KOPT-K1 (cell line): ENCODE measurements around the gene TMEM132E.

Experiments
- H3K27ac ChIP-seq: fragments of 200-600 bp; sonication (generic); 2 replicates; pipeline ENCODE4 v1.5.1; 2016; ENCODE audit warnings: antibody characterized with exemption, mild to moderate bottlenecking, low read depth, low read length; ENCODE audit not compliant: poor library complexity, severe bottlenecking
- H3K36me3 ChIP-seq: fragments of 200-600 bp; sonication (generic); 2 replicates; pipeline ENCODE4 v1.5.1; 2017; ENCODE audit warnings: antibody characterized with exemption, mild to moderate bottlenecking, low read length, moderate library complexity; ENCODE audit not compliant: insufficient read depth
- H3K9me3 ChIP-seq: fragments of 200-600 bp; sonication (generic); 2 replicates; pipeline ENCODE4 v1.5.1; 2017; ENCODE audit warnings: antibody characterized with exemption, low read length, mild to moderate bottlenecking; ENCODE audit not compliant: insufficient read depth, poor library complexity, severe bottlenecking

Gene TMEM132E

GRCh38 chr17:34607917-34608316 is 28.5 kb downstream of the TMEM132E start:
- Histone ChIP-seq H3K27ac (no peak overlapping the region), H3K36me3 (no peaks in the 10 kb centered on the region), H3K9me3 (no peaks in the 10 kb centered on the region)

GRCh38 chr17:34609210-34609609 is 29.8 kb downstream of the TMEM132E start:
- Histone ChIP-seq H3K27ac (no peak overlapping the region), H3K9me3 (no peaks in the 10 kb centered on the region), H3K36me3 (no peaks in the 10 kb centered on the region)

GRCh38 chr17:34610039-34610438 is 30.7 kb downstream of the TMEM132E start:
- Histone ChIP-seq H3K9me3 (no peaks in the 10 kb centered on the region), H3K27ac (no peak overlapping the region), H3K36me3 (no peaks in the 10 kb centered on the region)

DNA sequence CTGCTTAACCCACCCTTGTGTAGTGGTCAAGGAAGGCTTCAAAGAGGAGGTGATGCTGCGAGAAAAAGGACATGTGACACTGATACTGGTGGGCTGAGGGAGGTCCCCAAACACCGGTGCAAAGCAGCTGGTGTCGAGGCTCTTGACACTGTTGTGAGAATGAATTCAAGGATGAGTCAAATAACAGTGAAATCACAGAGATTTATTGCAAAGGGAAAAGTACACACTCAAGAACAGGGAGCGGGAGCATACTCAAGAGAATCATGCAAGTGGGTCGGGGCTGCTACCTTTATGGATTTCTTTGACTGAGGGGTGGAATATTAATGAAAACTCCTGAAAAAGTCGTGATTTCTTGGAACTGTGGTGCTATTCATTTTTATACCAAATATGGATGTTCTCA is 31.1 kb downstream of the TMEM132E start:
- H3K9me3 ChIP-seq: no peaks in the 10 kb centered on the region

DNA sequence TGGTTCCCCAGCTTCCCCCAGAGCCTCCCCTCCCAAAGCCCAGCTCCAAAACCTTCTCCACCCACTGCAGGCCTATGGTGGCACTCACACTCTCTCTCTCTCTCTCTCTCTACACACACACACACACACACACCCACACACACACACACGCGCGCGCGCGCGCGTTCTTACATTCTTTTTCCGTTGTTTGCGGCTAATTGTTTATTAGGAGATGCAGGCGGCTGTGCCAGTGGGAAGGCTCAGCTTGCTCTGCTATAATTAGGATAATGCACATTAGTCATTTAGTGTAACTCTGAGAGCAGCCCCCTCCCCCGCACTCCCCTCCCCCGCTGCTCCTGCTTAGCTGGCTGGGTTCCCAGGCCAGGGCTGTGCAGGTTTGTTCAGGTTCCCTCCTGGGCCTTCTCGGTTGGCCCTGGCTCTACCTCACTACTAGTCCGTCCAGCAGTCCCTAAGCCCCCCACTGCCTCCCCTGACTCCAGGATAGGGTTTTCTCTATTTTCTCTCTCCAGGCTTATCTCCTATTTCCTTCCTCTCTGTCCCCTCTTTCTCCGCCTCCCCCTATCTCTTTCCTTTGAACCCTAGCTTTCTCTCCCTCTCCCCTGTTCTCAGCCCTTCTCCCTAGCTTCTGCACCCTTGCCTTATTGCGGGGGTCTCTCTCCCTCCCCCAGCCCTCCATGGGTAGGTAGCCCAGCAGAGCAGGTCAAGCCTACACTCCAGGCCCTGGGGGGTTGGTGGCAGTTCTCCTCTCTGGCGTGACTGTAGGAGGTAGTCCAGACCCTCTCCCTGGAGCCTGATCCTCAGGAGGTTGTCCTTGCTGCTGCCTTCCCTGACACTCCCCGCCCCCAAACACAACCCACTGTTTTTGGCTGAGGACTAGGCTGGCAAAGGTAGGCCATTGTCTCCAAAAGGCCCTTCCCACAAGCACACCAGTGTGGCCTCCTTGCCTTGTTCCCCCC is 34.0 kb downstream of the TMEM132E start:
- H3K27ac ChIP-seq: no peak overlapping the region
- H3K9me3 ChIP-seq: no peaks in the 10 kb centered on the region
- H3K36me3 ChIP-seq: no peaks in the 10 kb centered on the region

More for the DNA sequence above, 31.1 kb downstream of the TMEM132E start:
- H3K36me3 ChIP-seq: no peaks in the 10 kb centered on the region
- no peak overlapping the region for H3K27ac ChIP-seq

DNA sequence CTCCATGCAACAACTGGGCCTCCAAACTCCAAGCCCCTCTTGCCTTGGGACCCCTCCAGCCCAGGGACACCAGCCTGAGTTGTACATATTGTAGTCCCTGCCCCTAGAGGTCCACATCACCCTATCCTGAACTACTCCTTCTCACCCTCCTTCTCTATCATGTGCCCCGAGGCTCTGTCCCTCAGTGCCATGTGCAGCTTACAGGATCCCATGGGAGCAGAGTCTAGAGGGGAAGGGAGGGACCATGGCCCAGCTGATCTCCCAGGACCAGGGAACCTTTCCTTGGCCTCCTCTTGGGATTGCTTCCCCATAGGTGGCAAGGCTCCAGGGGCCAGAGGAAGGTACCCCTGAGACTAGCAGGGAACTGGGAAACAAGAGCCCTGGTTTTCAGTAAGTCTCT is 35.3 kb downstream of the TMEM132E start:
- no peaks in the 10 kb centered on the region for H3K36me3 ChIP-seq
- no peaks in the 10 kb centered on the region for H3K9me3 ChIP-seq
- no peak overlapping the region for H3K27ac ChIP-seq

DNA sequence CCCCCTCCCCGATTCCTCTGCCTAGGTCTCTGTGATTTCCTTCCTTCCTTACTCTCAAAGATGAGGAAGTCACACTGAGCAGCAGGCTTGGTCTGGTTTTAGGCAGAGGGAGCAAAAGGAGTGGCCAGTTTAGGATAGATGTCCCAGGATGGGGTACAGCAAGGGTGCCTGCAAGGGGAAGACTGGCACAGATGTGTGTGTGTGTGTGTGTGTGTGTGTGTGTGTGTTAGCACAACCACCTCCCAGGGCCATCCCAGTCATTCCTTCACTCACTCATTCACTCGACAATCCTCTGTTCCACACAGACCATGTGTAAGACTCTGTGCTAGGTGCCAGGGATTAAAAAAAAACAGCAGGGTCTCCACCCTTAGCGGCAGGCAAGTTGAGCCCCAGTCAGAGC is 35.9 kb downstream of the TMEM132E start:
- Histone ChIP-seq H3K36me3 (no peaks in the 10 kb centered on the region), H3K27ac (no peak overlapping the region), H3K9me3 (no peaks in the 10 kb centered on the region)

- H3K36me3 ChIP-seq: no peaks in the 10 kb centered on the region
- no peaks in the 10 kb centered on the region for H3K9me3 ChIP-seq
- H3K27ac ChIP-seq: no peak overlapping the region
Observed at GRCh38 chr17:34616148-34616547, 36.8 kb downstream of the TMEM132E start.

- H3K9me3 ChIP-seq: no peaks in the 10 kb centered on the region
- H3K36me3 ChIP-seq: no peaks in the 10 kb centered on the region
- H3K27ac ChIP-seq: no peak overlapping the region
Observed at GRCh38 chr17:34617398-34617797, 38.0 kb downstream of the TMEM132E start.

DNA sequence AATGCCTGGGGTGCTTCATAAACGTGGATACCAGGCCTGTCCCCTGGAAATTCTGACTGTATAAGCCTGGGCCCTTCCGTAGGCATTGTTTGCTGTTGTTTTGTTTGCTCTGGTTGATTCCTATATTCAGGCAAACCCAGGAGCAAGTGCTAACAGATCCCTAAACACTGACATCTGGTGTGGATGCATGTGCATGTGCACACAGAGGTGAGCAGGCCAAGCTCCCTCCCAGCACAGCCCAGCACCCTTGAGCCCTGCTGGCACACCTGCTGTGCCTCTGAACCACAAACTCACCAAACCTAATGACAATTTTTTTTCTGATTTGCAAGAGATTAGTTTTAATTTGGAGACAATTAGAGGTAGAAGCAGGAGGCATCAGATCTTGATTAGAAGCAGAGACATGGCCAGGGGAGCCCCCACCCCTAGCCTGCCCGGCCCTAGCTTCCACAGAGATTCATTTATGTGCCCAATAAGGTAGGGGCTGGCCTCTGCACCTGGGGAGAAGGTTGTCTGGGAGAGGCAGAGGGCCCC is 40.4 kb downstream of the TMEM132E start:
- H3K36me3 ChIP-seq: no peaks in the 10 kb centered on the region
- H3K9me3 ChIP-seq: no peaks in the 10 kb centered on the region
- no peak overlapping the region for H3K27ac ChIP-seq

DNA sequence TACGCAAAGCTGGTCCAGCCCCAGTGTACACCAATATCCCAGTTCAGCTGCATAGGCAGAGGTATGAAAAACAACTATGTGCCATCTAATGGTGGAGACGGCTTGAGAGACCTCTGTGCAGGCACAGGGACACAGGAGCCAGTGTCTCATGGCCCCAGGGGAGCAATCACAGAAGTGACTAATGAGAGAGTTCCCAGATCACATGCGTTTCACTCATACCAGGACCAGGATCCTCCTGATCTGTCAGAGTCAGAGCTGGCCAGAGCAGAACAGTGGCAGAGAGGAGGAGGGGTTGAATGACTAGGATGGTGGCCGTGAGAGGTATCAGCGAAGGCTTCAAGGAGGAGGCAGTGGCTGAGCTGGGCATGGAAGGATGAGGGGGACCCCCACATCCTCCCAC is 41.1 kb downstream of the TMEM132E start:
- Histone ChIP-seq H3K27ac (no peak overlapping the region), H3K36me3 (no peaks in the 10 kb centered on the region), H3K9me3 (no peaks in the 10 kb centered on the region)

DNA sequence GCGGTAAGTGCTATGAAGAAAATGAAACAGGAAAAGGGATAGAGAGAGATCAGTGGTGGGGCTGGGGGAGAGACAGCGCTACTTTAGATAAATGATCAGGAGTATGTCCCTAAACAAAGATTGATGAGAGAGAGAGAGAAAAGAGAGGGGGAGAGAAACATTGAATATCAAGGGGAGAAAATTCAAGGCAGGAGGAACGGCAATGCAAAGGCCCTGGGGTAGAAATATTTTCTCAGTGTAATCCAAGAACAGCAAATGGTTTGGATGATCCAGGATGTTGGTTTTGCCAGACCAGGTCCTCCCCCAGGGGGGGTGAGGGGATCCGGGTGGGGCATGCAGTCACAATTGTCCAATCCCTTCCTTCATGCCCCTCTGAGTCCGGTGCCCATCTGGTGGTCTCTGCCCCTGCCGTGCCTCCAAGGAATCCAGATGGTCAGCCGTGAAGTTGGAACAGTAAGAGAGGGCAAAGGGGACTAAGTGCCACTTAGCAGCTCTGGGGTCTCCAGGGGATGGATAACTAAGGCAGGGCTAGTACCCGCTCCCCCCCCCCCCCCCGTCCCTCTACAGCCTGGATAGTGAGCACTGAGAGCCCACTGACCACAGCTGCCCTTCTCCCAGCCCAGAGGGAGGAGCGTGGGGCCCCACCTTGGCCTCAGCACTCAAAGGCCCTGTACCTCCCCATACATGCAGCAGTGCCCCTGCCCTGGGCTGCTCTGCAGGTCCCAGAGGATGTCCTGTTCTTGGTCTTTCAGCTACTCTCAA is 43.7 kb downstream of the TMEM132E start:
- Histone ChIP-seq H3K36me3 (no peaks in the 10 kb centered on the region), H3K9me3 (no peaks in the 10 kb centered on the region), H3K27ac (no peak overlapping the region)

DNA sequence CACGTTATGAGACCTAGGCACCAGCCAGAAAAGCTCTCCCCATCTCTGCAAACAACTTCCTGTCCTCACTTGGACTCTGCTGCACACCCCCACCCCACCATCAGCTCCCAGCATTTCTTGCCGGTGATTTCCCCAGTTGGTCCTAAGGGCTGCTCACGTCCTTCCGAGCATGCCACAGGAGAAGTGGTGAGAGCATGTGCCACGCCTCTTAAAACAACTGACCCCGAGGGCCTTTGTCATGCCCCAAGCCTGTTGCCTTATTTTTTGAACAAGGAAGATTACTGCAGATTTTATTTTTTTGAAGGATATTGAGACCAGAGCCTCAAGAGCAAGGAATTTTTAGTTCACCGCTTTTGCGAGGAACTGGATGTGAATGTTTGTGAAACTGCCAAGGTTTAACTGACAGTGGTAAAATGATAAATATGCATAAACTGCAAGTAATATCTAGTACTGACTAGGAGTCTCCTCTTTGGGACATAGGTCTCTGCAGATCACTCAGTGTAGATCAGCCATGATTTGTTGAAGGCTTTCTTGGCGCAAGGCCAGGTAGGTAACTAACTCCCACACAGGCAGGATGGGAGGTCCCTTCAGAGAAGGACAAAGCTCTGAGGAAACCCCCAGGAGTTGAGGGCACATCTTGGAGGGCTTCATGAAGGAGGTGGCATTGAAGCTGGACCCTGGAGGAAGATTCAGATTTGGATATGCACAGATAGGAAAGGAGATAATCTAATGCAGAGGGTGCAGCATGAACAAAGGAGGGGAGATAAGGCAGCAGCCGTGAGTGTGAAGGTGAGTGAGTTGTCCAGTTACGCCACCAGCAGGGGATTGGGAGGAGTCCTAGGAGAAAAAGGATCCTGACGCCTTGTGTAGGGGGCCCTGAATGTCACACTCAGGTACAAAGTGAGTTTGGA is 44.7 kb downstream of the TMEM132E start:
- H3K27ac ChIP-seq: no peak overlapping the region
- no peaks in the 10 kb centered on the region for H3K9me3 ChIP-seq
- no peaks in the 10 kb centered on the region for H3K36me3 ChIP-seq

- Histone ChIP-seq H3K27ac (no peak overlapping the region), H3K36me3 (no peaks in the 10 kb centered on the region), H3K9me3 (no peaks in the 10 kb centered on the region)
Observed at GRCh38 chr17:34624767-34625383, 45.5 kb downstream of the TMEM132E start.
